Tibial artery (tissue), 4 donors: Measurements from ENCODE around the gene PRORP.

Experiments
- DNase-seq, 2 donors: peaks; one replicate each; pipeline ENCODE4 v3.0.0-alpha.2; 2019
- H3K27ac ChIP-seq, 2 donors: fragments of 200-600 bp; sonication (generic) in 1 of 2; 1 replicate in 1 of 2; 2 replicates in 1 of 2; pipeline ENCODE4 v1.5.1; 2018 to 2019; ENCODE audit warnings: mild to moderate bottlenecking in 1 of 2
- H3K27me3 ChIP-seq, 2 donors: fragments of 200-600 bp; sonication (generic) in 1 of 2; one replicate each; pipeline versions ENCODE4 v1.5.1 to v1.6.0; 2016 to 2019
- H3K36me3 ChIP-seq, 3 donors: fragments of 200-600 bp; sonication (generic) in 2 of 3; one replicate each; pipeline ENCODE4 v1.5.1; 2016 to 2019; ENCODE audit warnings: mild to moderate bottlenecking in 2 of 3
- H3K4me1 ChIP-seq, 4 donors: fragments of 200-600 bp; sonication (generic) in 2 of 4; 1 replicate in 3 of 4; 2 replicates in 1 of 4; pipeline ENCODE4 v1.5.1; 2016 to 2019
- H3K4me3 ChIP-seq, 2 donors: fragments of 200-600 bp; sonication (generic) in 1 of 2; 1 replicate in 1 of 2; 2 replicates in 1 of 2; pipeline ENCODE4 v1.5.1; 2018 to 2019; ENCODE audit warnings: mild to moderate bottlenecking in 2 of 2
- H3K9me3 ChIP-seq, 3 donors: fragments of 200-600 bp; sonication (generic) in 1 of 3; one replicate each; pipeline ENCODE4 v1.5.1; 2016 to 2019
- intact Hi-C: fragments of 100-400 bp; cut with DNase I; formaldehyde crosslinking; loops from one replicate; pipeline ENCODE4 v1.15.0; 2023; ENCODE audit warnings: low total_unique reads
- TF ChIP-seq, protein P1 (sequence below), 2 experiments: fragments of 200-600 bp in 1 of 2; fragments of 450-650 bp in 1 of 2; IDR thresholded peaks; one replicate each; pipeline ENCODE4 v1.5.1; 2017 to 2019; ENCODE audit warnings: antibody characterized with exemption in 2 of 2, mild to moderate bottlenecking in 1 of 2, moderate library complexity in 1 of 2

The PRORP gene

DNA sequence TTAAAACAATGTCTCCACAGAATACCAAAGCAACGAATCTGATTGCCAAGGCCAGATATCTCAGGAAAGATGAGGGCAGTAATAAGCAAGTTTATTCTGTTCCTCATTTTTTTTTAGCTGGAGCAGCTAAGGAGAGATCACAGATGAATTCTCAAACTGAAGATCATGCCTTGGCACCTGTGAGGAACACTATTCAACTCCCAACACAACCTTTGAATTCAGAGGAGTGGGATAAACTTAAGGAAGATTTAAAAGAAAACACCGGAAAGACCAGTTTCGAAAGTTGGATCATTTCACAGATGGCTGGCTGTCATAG lies 994 bp downstream of the PRORP start:
- Histone ChIP-seq H3K4me3 (peak overlapping the region; percentile 61 to 66), H3K36me3 (peaks cover 0 to 4% (median 0%) of the 10 kb centered on the region in 3 donors), H3K4me1 (peaks cover 3 to 49% (median 25%) of the 10 kb centered on the region in 4 donors), H3K27me3 (no peaks in the 10 kb centered on the region), H3K9me3 (no peaks in the 10 kb centered on the region), H3K27ac (peak overlapping the region; percentile 85 to 93)
- TF ChIP-seq, protein P1, sequence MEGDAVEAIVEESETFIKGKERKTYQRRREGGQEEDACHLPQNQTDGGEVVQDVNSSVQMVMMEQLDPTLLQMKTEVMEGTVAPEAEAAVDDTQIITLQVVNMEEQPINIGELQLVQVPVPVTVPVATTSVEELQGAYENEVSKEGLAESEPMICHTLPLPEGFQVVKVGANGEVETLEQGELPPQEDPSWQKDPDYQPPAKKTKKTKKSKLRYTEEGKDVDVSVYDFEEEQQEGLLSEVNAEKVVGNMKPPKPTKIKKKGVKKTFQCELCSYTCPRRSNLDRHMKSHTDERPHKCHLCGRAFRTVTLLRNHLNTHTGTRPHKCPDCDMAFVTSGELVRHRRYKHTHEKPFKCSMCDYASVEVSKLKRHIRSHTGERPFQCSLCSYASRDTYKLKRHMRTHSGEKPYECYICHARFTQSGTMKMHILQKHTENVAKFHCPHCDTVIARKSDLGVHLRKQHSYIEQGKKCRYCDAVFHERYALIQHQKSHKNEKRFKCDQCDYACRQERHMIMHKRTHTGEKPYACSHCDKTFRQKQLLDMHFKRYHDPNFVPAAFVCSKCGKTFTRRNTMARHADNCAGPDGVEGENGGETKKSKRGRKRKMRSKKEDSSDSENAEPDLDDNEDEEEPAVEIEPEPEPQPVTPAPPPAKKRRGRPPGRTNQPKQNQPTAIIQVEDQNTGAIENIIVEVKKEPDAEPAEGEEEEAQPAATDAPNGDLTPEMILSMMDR (IDR thresholded peaks at IDR 0.05) = no peak
- intact Hi-C loops = loop anchor here (5.0 kb wide), 3 partner anchors 76 to 284 kb away; partner anchors contain the start of genes FAM177A1 and SRP54
- DNase-seq = no peak

DNA sequence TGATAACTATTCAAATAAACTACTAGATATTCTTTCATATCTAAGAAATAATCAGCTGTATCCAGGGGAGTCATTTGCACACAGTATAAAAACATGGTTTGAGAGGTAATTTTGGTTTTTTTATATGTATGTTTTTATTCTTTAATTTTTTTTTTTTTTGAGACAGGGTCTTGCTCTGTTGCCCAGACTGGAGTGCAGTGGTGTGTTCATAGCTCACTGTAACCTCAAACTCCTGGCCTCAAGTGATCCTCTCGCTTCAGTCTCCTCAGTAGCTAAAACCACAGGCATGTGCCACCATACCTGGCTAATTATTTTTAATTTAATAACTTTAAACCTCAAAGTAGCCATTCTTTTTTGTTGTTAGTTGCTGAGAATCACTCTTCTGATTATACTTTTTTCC lies 1.8 kb downstream of the PRORP start:
- H3K36me3 ChIP-seq = peaks cover 0 to 4% (median 0%) of the 10 kb centered on the region in 3 donors
- no peak overlapping the region for H3K27ac ChIP-seq
- peaks cover 3 to 43% (median 21%) of the 10 kb centered on the region in 4 donors for H3K4me1 ChIP-seq
- H3K4me3 ChIP-seq = no peak overlapping the region
- TF ChIP-seq, protein P1 (IDR thresholded peaks at IDR 0.05) = no peak
- intact Hi-C loops = loop anchor here (5.0 kb wide), 3 partner anchors 77 to 283 kb away; partner anchors contain the start of genes FAM177A1 and SRP54
- no peaks in the 10 kb centered on the region for H3K9me3 ChIP-seq
- no peak for DNase-seq
- no peaks in the 10 kb centered on the region for H3K27me3 ChIP-seq

DNA sequence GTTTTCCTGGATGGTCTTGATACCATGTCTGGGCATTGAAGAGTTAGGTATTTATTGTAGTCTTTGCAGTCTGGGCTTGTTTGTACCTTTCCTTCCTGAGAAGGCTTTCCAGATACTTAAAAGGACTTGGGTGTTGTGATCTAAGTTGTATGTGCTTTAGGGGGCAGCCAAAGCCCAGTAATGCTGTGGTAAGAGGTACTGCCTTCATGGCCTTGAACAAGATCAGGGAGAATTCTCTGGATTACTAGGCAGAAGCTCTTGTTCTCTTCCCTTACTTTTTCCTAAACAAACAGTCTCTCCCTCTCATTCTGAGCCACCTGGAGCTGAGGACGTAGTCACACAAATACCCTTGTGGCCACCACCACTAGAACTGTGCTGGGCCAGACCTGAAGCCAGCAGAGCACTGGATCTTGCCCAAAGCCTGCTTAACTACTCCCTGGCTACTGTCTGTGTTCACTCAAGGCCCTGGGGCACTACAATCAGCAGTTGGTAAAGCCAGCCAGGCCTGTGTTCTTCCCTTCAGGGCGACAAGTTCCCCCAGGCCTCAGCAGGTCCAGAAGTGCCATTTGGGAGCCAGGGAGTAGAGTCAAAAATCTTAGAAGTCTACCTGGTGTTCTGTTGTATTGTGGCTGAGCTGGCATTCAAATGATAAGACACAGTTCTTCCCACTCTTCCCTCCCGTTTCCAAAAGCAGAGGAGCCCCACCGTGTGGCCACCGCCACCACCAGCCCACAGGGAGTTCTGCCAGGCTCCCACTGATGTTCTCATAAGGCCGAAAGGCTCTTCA lies 11.4 kb downstream of the PRORP start:
- no peaks in the 10 kb centered on the region for H3K27me3 ChIP-seq
- peaks cover 0 to 35% (median 19%) of the 10 kb centered on the region in 3 donors for H3K36me3 ChIP-seq
- no peak overlapping the region for H3K27ac ChIP-seq
- H3K4me1 ChIP-seq = no peaks in the 10 kb centered on the region
- TF ChIP-seq, protein P1 (IDR thresholded peaks at IDR 0.05) = no peak
- intact Hi-C loops = no loop called here
- no peaks in the 10 kb centered on the region for H3K9me3 ChIP-seq
- H3K4me3 ChIP-seq = no peak overlapping the region
- no peak for DNase-seq

DNA sequence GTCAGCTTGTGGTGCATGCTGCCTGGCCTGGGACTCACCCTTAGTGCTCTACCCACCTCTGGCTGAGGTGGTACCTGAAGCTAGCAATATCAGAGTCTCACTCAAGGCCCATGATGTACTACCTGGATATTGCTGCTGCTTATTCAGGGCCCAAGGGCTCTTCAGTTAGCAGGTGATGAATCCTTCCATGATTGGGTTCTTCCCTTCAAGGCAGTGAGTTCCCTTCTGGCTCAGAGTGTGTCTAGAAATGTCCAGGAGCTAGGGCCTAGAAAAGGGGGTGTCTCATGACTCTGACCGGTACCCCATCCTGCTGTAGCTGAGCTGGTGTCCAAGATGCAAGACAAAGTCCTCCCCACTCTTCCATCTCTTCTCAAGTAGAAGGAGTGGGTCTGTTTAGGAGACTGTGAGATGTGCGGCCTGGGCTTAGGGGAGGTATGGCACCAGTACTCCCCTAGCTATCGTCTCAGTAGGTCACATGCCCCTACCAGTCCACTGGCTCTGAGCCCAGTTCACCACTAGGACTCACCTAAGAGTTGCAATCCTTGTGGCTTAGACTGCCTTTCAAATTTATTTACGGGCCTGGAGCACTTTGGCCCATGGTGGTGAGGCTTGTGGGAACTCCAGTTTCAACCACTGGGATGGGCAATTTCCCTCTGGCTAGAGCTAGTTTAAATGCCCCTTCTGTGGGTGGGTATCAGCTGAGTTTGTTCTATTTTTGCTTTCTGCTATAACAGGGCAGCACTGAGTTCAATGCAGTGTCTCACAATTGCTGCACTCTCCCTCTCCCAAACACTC lies 12.2 kb downstream of the PRORP start:
- no peak overlapping the region for H3K4me3 ChIP-seq
- no peaks in the 10 kb centered on the region for H3K9me3 ChIP-seq
- no peaks in the 10 kb centered on the region for H3K4me1 ChIP-seq
- TF ChIP-seq, protein P1 (IDR thresholded peaks at IDR 0.05) = no peak
- DNase-seq = no peak
- H3K27me3 ChIP-seq = no peaks in the 10 kb centered on the region
- intact Hi-C loops = loop anchor here (5.0 kb wide), 1 partner anchor 288 kb away; no protein-coding TSS in a partner anchor
- H3K36me3 ChIP-seq = peaks cover 0 to 35% (median 19%) of the 10 kb centered on the region in 3 donors
- H3K27ac ChIP-seq = no peak overlapping the region

DNA sequence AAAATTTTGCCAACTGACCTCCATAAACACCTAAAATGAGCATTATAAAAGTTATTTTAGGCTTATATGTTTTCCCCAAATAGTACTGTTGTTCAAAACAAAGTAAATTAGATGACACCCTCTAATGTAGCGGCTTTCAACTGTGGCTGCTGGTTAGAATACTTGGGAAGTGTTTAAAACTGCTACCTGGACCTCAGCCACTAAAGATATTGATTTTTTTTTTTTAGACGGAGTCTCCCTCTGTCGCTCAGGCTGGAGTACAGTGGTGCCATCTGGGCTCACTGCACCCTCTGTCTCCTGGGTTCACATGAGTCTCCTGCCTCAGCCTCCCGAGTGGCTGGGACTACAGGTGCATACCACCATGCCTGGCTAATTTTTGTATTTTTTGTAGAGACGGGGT lies 16.2 kb downstream of the PRORP start:
- no peak for DNase-seq
- Histone ChIP-seq H3K4me3 (no peak overlapping the region), H3K9me3 (no peaks in the 10 kb centered on the region), H3K4me1 (no peaks in the 10 kb centered on the region), H3K36me3 (peaks cover 0 to 18% (median 7%) of the 10 kb centered on the region in 3 donors), H3K27ac (no peak overlapping the region), H3K27me3 (no peaks in the 10 kb centered on the region)
- TF ChIP-seq, protein P1 (IDR thresholded peaks at IDR 0.05) = no peak
- intact Hi-C loops = loop anchor here (5.0 kb wide), 1 partner anchor 284 kb away; no protein-coding TSS in a partner anchor
